Suprapubic skin (tissue), 4 donors: ENCODE measurements around the gene SLC48A1. TPM values are rescaled to one million over a fixed set of nuclear protein-coding genes. Genes with fewer than 3 reads are reported as not detected.
A peak's percentile ranks its signal among the peaks of the same experiment; 100 is the strongest.
"Not testable (repeated sequence)": the region's sequence is repeated elsewhere in the genome, so short reads cannot be mapped to it uniquely, and the experiment has no call there.

Experiments
- DNase-seq, 2 donors: peaks; one replicate each; pipeline ENCODE4 v3.0.0-alpha.2; 2019; ENCODE audit warnings: low spot score in 2 of 2
- H3K27ac ChIP-seq: fragments of 200-600 bp; sonication (generic); one replicate; pipeline ENCODE4 v1.5.1; 2019
- H3K27me3 ChIP-seq: fragments of 200-600 bp; sonication (generic); one replicate; pipeline ENCODE4 v1.5.1; 2019
- H3K36me3 ChIP-seq: fragments of 200-600 bp; sonication (generic); one replicate; pipeline ENCODE4 v1.5.1; 2019
- H3K4me1 ChIP-seq: fragments of 200-600 bp; sonication (generic); one replicate; pipeline ENCODE4 v1.5.1; 2019
- H3K4me3 ChIP-seq: fragments of 200-600 bp; sonication (generic); one replicate; pipeline ENCODE4 v1.5.1; 2019; ENCODE audit warnings: mild to moderate bottlenecking
- H3K9me3 ChIP-seq: fragments of 200-600 bp; sonication (generic); one replicate; pipeline ENCODE4 v1.5.1; 2019
- CTCF ChIP-seq, 2 donors: fragments of 200-600 bp in 1 of 2; fragments of 450-650 bp in 1 of 2; sonication (generic) in 1 of 2; IDR thresholded peaks; one replicate each; pipeline ENCODE4 v1.5.1; 2016 to 2019; ENCODE audit warnings: antibody characterized with exemption in 2 of 2, mild to moderate bottlenecking in 1 of 2, moderate library complexity in 1 of 2
- EP300 ChIP-seq: sonication (generic); formaldehyde crosslinking; IDR thresholded peaks from one replicate; pipeline ENCODE4 v1.6.1; 2017; ENCODE audit warnings: antibody characterized with exemption
- POLR2A ChIP-seq, 2 donors: fragments of 450-650 bp; IDR thresholded peaks; one replicate each; pipeline ENCODE4 v1.6.1; 2017; ENCODE audit warnings: antibody characterized with exemption in 2 of 2, mild to moderate bottlenecking in 2 of 2, moderate library complexity in 2 of 2
- POLR2AphosphoS5 ChIP-seq, 3 donors: sonication (generic); formaldehyde crosslinking; IDR thresholded peaks; one replicate each; pipeline ENCODE4 v1.6.1; 2017; ENCODE audit warnings: antibody characterized with exemption in 3 of 3
- WGBS: methylation state at CpG from one replicate; pipeline ENCODE4 v1.1.5; 2018; 5-methylcytosine and 5-hydroxymethylcytosine counted together
- total RNA-seq, 4 donors: library from RNA; depleted of rRNA; stranded (reverse); fragments of >200 nt; gene quantifications; one replicate each; pipeline ENCODE4 v1.1.0, GENCODE V29; 2016

The SLC48A1 gene
- total RNA-seq, 4 donors from 2014 or later: 38.2 to 53.6 (median 44.7) TPM

DNA sequence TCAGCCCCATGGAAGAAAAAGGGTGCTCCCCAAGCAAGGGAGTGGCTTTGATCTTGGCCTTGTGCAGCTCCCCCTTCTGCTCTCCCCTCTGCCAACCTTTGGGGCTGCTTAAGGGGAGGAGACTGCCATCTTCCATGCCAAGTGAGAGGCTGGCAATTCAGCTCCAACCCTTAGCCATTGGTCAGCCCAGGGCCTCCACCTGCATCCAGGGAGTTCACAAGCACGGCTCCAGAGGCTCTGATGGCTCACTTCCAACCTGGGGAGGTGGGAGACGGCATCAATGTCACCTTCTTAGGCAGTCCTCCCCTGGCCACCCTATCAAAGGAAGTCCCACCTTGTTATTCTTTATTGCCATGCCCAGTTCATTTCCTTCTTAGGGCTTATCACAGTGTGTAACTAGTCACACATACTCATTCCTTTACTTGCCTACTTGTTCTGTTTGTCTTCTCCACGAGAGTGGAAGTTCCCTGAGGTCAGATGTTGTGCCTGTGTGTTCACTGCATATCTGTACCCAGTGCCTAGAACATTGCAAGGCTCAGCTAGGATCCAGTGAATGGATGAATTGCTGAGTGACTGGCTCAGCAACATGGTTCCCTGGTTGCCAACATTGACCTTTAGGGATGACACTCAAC, 41.6 kb downstream of the SLC48A1 start:
- TF ChIP-seq EP300 (no peak), CTCF (IDR thresholded peaks at IDR 0.05) (no peak), POLR2AphosphoS5 (IDR thresholded peaks at IDR 0.05) (no peak), POLR2A (IDR thresholded peaks at IDR 0.05) (no peak)
- peaks cover 91% of the 10 kb centered on the region for H3K4me1 ChIP-seq
- WGBS: 61% methylated on average over 3 of the region's 3 CpGs
- H3K4me3 ChIP-seq: peak overlapping the region; percentile 38
- H3K36me3 ChIP-seq: no peaks in the 10 kb centered on the region
- peak overlapping the region; percentile 97 for H3K27ac ChIP-seq
- H3K9me3 ChIP-seq: no peaks in the 10 kb centered on the region
- DNase-seq: no peak
- no peaks in the 10 kb centered on the region for H3K27me3 ChIP-seq

- peak overlapping the region; percentile 97 for H3K27ac ChIP-seq
- not testable (repeated sequence) for H3K4me3 ChIP-seq, H3K9me3 ChIP-seq, H3K27me3 ChIP-seq, DNase-seq, H3K36me3 ChIP-seq
- 87% methylated on average over 5 of the region's 5 CpGs for WGBS
- peaks cover 86% of the 10 kb centered on the region for H3K4me1 ChIP-seq
Measured at GRCh38 chr12:47815447-47815846, 42.4 kb downstream of the SLC48A1 start.

DNA sequence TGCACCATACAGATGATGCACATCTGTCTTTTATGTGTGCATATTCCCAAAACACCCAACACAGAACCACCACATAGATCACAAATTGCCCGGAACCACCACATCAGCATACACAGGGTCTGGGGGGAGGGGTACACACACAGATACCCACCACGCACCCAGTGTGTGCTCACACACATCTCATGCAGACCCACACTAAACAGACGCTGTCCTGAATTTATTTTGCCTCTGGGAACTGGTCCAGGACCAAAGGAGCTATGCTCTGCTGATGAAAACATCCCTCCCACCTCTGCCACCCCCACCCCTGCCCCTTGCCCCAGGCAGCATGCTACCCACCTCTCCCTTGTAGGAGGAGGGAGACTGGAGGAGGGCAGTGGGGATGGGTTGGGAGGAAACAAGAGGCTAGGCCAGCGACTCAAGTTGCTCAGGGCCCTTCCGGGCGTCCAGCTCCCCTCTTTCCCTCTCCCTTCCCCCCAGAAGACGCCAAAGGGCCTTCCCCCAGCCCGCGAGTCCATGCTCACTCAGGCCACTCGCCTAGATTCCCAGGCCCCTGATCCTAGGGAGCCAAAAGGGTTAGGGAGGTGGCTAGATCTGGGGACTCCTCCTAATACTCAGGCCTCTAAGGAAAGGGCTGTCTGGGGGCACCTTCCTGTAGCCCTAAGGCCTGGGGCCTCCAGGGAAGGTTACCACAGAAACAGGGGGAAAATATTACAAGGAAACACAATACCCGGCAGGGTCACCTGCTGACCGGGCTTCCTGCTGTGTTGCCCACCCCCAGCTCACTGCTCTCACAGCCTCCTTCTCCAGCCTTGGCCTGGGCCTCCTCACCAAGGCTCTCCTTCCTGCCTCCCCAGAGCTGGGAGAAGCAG, 43.6 kb downstream of the SLC48A1 start:
- DNase-seq: no peak
- H3K27me3 ChIP-seq: no peaks in the 10 kb centered on the region
- H3K4me1 ChIP-seq: peaks cover 85% of the 10 kb centered on the region
- WGBS: 40% methylated on average over 1 of the region's 12 CpGs
- peak overlapping the region; percentile 97 for H3K27ac ChIP-seq
- H3K9me3 ChIP-seq: no peaks in the 10 kb centered on the region
- H3K36me3 ChIP-seq: no peaks in the 10 kb centered on the region
- TF ChIP-seq POLR2AphosphoS5 (IDR thresholded peaks at IDR 0.05): no peak
- no peak for TF ChIP-seq EP300
- no peak for TF ChIP-seq POLR2A (IDR thresholded peaks at IDR 0.05)
- no peak for TF ChIP-seq CTCF (IDR thresholded peaks at IDR 0.05)
- H3K4me3 ChIP-seq: peak overlapping the region; percentile 78

- H3K4me1 ChIP-seq: peaks cover 85% of the 10 kb centered on the region
- no peak for DNase-seq
- WGBS: 36% methylated on average over 6 of the region's 7 CpGs
- no peaks in the 10 kb centered on the region for H3K36me3 ChIP-seq
- TF ChIP-seq POLR2AphosphoS5 (IDR thresholded peaks at IDR 0.05) (no peak), POLR2A (IDR thresholded peaks at IDR 0.05) (no peak), EP300 (no peak), CTCF (IDR thresholded peaks at IDR 0.05) (no peak)
- peak overlapping the region; percentile 78 for H3K4me3 ChIP-seq
- H3K9me3 ChIP-seq: no peaks in the 10 kb centered on the region
- peak overlapping the region; percentile 97 for H3K27ac ChIP-seq
- H3K27me3 ChIP-seq: no peaks in the 10 kb centered on the region
Measured at GRCh38 chr12:47817272-47818006, 44.4 kb downstream of the SLC48A1 start.

DNA sequence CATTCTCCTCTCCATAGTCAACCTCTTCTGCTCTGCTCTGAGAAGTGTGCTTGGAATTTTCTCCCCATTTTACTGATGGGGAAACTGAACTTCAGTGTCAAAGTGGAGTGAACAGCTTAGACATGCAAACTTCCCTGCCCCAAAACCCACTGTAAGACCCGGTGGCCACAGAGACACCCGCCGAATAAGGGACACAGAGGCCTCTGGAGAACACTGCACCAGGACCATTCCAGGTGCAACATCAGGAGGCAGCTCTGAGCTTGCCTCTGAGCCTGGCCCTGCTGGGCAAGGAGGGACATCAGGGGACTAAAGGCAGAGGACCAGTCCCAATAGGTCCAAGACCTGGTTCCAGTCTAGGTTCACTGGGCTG, 45.0 kb downstream of the SLC48A1 start:
- Histone ChIP-seq H3K27ac (peak overlapping the region; percentile 97), H3K4me1 (peaks cover 86% of the 10 kb centered on the region), H3K27me3 (no peaks in the 10 kb centered on the region), H3K36me3 (no peaks in the 10 kb centered on the region), H3K9me3 (no peaks in the 10 kb centered on the region), H3K4me3 (peak overlapping the region; percentile 78)
- 83% methylated on average over 3 of the region's 3 CpGs for WGBS
- no peak for DNase-seq
- TF ChIP-seq EP300 (no peak), CTCF (IDR thresholded peaks at IDR 0.05) (no peak), POLR2A (IDR thresholded peaks at IDR 0.05) (no peak), POLR2AphosphoS5 (IDR thresholded peaks at IDR 0.05) (no peak)
